ENCODE measurements around the gene USP12.
"Not testable (repeated sequence)": the region's sequence is repeated elsewhere in the genome, so short reads cannot be mapped to it uniquely, and the experiment has no call there.

The USP12 gene

DNA sequence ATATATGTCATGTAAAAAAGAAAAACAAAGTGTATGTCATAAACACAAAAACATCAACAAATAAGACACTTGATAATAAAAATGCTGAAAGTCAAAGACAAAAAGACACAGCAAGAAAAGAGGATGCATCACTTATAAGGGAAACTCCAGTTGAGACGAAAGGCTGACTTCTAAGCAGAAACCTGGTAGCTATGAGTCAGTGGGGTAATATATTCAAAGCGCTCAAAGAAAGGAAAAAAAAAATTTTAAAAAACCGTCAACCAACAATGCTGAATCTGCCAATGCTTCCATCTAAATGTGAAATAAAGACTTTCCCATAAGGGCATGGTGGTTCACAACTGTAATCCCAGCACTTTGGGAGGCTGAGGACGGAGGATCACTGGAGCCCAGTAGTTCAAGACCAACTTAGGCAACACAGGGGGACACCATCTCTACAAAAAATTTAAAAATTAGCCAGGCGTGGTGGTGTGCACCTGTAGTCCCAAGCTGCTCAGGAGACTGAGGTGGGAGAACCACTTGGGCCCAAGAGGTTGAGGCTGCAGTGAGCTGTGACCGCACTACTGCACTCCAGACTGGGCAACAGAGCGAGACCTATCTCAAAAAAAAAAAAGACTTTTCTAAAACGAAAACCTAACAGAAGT, 24.0 kb downstream of the USP12 start:
- DNase-seq = peak; percentile 72

DNA sequence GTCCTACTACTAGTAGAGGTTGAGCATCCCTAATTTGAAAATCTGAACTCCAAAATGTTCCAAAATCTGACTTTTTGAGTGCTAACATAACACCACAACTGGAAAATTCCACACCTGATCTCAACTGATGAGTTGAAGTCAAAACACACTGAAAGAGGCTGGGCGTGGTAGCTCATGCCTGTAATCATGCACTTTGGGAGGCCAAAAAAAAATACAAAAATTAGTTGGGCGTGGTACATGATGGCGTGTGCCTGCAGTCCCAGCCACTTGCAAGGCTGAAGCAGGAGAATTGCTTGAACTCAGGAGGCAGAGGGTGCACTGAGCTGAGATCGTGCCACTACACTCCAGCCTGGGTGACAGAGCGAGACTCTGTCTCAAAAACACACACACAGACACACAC, 29.9 kb downstream of the USP12 start:
- no peak for DNase-seq

DNA sequence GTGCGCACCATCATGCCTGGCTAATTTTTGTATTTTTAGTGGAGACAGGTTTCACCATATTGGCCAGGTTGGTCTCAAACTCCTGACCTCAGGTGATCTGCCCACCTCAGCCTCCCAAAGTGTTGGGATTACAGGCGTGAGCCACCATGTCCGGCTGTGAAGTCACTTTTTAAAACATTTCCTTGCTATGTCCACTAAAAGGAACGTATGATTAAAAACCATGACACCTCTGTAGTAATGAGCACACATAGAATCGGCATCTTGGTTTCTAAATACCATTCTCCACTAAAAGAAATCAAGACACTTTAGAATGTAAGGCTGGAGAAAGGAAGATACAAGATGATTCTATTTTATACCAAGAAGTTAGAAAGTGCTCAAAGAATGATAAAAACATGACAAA, 30.5 kb downstream of the USP12 start:
- DNase-seq = not testable (repeated sequence)

DNA sequence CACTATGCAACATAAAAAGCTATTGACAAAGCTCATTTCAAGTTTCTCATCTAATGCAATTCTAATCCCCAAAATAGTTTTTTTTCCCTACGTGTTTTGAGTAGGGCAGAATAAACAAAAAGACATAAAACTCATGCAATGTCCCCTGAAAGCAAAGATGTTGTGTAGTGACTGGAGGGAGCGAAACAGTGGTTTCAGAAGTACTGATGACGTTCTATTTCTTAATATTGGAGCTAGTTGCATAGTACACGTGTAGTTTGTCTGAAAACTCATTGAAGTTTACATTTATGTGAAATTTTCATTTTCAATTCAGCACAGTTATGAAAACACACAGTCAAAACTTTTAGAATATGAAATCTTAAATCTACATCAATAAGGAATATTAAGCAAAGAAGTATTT, 31.6 kb downstream of the USP12 start:
- DNase-seq = no peak

DNA sequence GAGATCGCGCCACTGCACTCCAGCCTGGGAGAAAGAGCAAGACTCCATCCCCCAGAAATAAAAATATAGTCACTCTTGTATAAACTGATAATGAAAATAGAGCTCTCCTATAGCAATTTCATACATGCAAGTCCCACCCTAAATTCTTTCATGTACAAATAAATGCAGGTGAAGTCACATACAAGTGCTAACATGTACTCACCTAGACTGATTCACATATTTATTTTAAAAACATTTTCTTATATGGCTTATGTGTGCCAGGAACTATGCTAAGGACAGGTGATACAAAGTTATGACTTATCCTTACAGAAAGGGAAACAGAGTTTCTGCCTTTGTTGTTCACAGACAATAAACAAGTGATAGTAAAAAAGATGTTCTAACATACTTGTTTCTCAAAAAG, 32.0 kb downstream of the USP12 start:
- DNase-seq = no peak

DNA sequence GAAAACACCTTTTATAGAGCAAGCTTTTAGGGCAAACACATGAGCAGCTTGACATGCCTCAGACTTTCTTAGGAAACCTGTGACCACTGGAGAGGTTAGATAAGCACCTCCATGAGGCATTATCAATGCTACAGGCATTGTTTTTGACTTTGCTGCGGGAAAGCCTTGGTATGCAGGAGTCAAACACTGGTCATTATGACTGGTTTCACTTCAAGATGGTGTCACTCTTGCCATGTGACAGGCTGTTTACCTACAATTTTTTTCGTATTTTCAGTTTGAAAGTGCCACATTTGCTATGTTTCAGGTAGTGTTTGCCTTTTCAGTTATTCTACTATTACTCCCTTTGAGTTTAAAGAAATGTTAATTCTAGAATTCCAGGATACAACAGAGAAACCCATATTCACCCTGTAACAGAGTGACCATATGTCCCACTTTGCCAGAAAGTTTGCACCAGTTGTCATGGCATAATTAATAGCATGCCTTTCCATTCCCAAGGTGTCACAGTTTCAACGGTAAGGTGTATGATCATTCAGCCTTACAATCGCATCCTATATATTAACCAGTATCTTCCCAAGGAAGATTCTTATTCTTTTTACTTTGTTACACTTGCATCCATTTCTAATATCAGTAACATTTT, 33.0 kb downstream of the USP12 start:
- DNase-seq = peak; percentile 31

DNA sequence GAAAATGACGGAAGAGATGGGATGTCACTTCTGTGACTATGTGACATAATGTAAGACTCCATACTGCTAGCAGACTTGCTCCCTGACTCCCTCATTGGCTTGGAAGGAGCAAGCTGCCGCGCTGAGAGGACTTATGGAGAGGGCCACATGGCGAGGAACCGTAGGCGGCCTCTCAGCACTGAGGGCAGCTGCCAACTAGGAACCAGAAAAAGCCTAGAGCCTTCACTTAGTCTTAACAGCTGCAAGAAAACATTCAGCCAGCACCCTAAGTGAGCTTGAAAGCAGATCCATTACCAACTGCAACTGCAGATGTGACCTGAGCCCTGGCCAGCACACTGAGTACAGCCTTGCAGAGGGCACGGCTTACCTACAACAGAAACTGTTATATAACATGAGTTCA, 33.9 kb downstream of the USP12 start:
- no peak for DNase-seq

DNA sequence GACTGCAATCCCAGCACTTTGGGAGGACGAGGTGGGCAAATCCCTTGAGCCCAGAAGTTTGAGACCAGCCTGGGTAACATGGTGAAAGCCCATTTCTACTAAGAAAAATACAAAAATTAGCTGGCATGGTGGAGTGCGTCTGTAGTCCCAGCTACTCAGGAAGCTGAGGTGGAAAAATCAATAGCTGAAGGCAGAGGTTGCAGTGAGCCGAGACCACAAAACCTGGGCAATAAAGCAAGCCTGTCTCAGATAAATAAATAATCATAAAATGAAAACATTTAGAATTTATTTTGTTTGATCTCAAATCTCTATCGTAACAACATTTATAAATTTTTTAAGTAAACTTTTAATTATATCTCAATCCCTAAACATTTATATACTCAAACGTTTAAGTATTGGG, 36.6 kb downstream of the USP12 start:
- DNase-seq = peak; percentile 46

DNA sequence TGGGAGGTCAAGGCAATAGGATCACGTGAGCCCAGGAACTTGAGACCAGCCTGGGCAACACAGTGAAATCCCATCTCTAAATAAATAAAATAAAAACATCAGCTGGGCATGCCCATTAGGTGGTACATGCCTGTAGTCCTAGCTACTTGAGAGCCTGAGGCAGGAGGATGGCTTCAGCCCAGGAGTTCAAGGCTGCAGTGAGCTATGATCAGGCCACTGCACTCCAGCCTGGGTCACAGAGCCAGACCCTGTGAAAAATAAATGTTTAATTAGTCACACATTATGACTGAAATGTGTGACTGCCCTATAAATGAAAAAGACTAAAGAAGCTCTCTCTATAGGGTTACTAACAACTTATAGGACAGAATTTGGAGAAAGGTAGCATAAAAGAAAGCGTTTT, 37.7 kb downstream of the USP12 start:
- peak; percentile 32 for DNase-seq

DNA sequence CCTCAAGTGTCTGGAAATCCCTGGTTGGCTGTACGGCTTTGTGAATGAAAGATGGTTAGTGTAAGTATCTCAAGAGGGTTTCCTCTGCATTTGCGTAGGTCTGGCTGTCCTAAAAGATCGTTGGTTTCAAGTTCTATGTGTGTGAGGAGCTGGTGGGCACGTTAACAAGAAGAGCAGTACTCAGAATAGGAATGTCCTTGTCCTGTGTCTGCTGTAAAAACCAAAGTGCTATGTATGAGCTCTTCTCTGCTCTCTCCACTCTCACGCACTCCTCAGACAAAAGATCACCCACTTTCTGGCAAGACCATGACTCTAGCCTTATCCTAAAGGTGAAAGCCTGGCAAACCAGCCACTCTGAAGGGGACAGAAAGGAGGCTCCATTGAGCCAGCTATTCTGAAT, 39.1 kb downstream of the USP12 start:
- DNase-seq = peak; percentile 91

DNA sequence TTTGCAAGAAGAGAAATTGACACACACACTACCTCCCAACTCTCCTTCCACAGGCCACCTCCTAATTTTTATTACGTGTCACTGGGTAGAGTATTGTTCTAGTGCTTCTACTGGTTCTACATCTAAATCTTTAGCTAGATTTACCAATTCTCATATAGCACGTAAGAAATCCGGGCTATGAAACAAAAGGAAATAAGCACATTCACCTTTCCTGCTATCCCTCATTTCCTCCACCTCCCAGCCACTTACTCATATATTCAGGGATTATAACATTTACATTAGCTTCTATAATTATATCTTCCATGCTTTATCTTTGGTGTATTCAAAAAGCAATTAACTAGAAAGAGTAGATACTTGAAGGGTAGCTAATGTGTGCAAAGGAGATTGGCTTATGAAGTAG, 39.7 kb downstream of the USP12 start:
- peak; percentile 25 for DNase-seq

DNA sequence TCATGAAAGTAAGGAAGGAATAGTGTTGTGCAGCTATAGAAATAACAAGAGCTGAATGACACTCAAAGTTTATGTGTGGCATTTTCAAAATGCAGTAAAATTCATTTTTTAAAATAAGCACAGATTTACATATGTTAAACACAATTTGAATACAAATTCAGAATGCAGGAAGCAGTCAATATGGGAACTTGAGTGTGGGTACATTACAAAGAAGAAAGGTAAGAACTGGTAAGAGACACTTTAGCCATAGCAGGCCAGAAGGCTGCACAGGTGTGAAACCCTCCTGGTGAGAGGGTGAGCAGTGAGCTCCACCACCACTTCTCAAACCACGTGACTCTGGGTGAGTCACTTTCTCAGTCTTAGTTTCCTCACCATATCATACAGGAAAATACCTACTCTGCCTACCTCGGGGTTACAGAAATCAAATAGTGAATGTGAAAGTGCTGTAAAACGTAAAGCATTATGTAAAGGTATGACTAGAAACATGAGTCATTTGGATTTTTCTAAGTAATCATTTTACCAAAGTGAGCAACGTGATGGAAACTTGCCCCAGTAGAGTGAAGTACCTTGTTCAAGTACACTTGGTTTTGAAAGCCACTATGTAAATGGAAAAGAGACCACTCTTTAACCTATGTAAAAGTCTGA, 40.5 kb downstream of the USP12 start:
- peak; percentile 97 for DNase-seq

DNA sequence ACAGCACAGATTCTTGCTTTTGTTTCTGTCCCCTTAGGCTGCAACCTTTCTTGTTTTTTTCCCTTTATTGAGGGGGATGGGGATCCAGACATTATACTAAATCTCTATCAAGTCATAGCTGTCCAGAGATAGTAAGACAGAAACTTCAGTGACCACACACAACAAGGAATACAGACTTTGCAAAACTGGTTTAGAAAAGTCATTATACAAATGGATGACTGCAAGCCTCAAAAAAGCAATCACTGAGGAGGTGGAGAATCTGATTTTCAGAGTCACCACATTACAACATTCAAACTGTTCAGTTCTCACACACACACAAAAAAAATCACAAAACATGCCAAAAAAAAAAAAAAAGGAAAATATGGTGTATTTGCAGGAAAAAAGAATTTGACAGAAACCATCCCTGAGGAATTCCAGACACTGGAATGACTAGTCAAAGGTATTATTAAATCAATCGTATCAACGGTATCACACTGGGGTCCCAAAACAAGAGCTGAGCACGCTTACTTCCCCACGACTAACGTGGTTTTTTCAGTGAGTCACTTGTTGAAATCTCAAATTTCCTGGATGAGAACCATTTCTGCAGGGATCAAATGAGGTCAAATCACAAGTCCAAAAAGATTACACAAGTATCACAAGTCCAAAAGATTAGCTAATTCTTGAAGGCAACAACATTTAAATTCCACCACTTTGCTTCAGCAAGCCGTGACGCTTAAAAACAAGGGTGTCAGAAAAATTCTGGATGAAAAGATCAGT, 41.2 kb downstream of the USP12 start:
- DNase-seq = peak; percentile 81

DNA sequence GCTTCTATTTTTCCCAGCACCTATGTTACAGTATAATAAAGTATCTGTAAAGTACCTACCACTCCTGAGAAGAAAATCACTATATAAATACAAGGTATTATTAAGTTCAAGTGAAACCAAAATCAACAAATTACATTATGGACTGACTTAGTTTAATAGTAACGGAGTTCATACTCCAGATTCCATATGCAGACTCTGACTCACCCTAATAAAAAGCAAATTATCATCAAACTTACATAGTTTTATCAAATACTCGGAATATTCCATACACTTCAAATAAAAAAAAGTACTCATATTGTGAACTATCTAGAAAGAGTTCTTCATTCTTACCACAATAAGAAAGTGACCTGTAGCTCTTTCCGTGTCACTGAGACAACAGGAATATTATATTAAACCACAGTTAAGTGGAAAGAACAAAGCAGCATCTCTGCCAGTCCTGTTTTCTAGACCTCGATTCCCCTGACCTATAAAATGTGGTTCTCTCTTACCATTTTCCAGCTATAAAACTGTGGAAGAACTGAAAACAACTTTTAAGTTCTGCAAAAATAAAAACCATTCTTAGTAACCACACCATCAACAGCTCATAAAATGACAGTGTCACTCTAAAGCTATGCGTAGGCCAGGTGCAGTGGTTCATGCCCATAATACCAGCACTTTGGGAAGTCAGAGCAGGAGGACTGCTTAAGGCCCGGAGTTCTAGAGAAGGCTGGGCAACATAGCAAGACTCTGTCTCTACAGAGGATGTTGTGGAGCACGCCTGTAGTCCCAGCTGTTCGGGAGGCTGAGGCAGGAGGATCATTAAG, 42.6 kb downstream of the USP12 start:
- DNase-seq = peak; percentile 34

DNA sequence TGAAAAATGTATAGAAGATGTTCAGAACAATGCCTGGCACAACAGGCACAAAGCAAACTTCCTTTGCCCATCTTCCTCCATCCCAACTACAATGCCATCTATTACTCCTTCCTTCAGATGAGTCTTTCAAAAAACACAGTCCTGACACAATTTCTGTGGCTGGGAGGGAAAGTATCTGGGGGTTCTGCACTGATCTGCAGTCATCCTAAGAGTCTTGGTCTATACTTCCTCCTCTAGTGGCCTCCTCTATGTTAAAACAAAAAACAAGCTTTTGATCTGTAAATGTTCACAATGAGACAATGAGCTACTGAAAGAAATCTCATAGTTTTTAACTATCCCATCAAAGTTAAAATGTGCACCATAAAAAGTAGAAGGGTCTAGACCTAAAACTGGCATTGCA, 44.8 kb downstream of the USP12 start:
- peak; percentile 59 for DNase-seq

DNA sequence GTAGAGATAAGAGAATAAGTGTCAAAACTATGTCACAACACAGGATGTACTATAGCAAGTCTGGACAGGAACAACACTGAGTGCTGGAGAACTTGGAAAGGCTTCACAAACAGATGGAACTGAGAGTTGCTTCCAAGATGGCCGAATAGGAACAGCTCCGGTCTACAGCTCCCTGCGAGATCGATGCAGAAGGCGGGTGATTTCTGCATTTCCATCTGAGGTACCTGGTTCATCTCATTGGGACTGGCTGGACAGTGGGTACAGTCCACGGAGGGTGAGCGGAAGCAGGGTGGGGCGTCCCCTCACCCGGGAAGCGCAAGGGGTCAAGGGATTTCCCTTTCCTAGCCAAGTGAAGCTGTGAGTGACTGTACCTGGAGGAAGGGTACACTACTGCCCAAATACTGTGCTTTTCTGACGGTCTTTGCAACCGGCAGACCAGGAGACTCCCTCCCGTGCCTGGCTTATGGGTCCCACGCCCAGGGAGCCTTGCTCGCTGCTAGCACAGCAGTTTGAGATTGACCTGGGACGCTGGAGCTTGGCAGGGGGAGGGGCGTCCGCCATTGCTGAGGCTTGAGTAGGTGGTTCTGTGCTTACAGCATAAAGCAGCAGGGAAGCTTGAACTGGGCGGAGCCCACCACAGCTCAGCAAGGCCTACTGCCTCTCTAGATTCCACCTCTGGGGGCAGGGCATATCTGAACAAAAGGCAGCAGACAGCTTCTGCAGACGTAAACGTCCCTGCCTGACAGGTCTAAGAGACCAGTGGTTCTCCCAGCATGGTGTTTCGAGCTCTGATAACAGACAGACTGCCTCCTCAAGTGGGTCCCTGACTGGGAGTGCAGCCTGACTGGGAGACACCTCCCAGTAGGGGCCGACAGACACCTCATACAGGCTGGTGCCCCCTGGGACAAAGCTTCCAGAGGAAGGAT, 46.0 kb downstream of the USP12 start:
- no peak for DNase-seq

DNA sequence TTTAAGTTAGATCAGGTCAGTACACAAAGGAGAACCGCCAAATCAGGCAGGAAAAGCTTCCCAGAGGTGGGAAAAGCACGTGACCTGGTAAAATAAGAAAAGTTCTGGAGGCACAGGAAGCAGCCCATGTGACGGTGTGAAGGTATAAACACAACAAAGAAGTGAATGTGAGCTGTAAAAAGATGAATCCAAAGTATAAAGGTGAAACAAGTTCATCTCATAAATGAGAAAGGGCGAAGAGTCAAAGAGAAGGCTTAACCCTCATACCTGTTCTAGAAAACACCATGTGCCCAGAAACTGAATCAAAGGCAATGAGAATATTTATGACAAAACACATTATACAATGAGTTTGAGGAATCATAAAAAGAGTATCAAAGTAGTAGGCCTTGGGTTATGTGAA, 47.0 kb downstream of the USP12 start:
- DNase-seq = no peak

DNA sequence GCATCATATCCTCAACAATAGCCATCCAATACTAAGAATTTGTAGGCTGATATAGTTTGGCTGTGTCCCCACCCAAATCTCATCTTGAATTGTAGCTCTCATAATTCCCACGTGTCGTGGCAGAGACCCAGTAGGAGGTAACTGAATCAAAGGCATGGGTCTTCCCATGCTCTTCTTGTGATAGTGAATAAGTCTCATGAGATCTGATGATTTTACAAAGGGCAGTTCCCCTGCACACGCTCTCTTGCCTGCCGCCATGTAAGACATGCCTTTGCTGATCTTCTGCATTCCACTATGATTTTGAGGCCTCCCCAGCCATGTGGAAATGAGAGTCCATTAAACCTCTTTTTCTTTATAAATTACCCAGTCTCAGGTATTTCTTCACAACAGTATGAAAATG, 48.2 kb downstream of the USP12 start:
- DNase-seq = not testable (repeated sequence)

DNA sequence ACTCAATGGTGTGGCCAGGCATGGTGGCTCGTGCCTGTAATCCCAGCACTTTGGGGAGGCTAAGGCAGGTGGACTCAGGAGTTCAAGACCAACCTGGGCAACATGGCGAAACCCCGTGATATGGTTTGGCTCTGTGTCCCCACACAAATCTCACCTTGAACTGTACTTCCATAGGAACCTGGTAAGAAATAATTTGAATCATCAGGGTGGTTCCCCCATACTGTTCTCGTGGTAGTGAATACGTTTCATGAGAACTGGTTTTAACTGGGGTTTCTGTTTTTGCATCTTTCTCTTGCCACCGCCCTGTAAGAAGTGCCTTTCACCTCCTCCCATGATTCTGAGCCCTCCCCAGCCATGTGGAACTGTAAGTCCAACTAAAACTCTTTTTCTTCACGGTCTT, 49.6 kb downstream of the USP12 start:
- no peak for DNase-seq

DNA sequence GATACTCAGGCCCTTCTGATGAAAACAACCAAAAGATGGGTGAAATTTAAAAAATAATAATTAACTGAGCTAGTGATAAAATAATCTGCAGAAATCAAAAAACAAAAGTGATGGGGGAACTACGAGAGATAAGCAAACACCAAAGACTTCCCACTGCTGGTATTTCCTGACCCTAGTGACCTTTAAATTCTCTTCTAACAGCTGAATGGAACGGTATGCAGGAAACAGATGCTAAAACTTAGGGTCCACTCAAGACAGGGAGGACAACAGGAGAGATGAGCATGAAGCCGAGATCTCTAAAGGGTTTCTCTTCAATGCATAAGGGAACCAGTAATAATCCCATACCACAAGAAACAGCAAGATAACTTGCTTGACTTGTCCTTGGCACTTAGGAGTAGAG, 50.8 kb downstream of the USP12 start:
- DNase-seq = no peak

DNA sequence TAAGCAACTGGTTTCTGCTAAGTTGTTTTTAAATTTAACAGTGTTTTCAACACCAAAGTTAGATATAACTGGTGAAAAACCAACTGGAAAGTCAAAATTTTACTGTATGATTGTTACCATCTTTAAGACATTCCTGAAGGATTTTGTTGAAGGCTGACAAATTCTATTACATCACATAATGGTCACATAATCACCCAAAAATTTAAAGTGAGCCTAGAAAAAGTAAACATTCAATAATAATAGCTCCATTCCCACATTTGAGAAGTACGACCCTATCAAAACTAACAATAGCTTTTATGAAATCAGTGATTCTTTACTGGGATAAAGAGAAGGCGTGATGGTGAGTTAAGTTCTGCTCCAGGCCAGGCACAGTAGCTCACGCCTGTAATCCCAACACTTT, 51.6 kb downstream of the USP12 start:
- no peak for DNase-seq
